Tibial nerve (tissue), 3 donors: ENCODE measurements around the gene GIMAP2.

Experiments used
- POLR2A ChIP-seq, 2 donors: fragments of 450-650 bp; IDR thresholded peaks; one replicate each; pipeline ENCODE4 v1.6.1; 2017; ENCODE audit warnings: antibody characterized with exemption in 2 of 2, mild to moderate bottlenecking in 2 of 2, moderate library complexity in 2 of 2
- TF ChIP-seq, protein P1 (sequence below), 5 experiments: fragments of 200-600 bp in 3 of 5; fragments of 450-650 bp in 2 of 5; sonication (generic) in 3 of 5; IDR thresholded peaks; one replicate each; pipeline ENCODE4 v1.5.1; 2016 to 2019; ENCODE audit warnings: antibody characterized with exemption in 5 of 5, mild to moderate bottlenecking in 3 of 5, moderate library complexity in 2 of 5

DNA sequence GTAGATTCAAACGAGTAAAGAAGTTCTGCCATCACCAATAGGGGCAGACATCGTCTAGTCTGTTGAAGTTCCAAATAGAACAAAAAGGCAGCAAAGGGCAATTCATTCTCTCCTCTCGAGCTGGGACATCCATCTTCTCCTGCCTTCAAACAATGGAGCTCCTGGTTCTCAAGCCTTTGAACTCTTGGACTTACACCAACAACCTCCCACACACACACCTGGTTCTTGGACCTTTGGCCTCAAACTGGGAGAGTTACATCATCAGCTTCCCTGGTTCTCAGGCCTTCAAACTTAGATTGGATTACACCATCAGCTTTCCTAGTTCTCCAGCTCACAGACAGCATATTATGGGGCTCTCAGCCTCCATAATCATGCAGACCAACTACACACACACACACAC, 41.9 kb downstream of the GIMAP2 start:
- TF ChIP-seq, protein P1, sequence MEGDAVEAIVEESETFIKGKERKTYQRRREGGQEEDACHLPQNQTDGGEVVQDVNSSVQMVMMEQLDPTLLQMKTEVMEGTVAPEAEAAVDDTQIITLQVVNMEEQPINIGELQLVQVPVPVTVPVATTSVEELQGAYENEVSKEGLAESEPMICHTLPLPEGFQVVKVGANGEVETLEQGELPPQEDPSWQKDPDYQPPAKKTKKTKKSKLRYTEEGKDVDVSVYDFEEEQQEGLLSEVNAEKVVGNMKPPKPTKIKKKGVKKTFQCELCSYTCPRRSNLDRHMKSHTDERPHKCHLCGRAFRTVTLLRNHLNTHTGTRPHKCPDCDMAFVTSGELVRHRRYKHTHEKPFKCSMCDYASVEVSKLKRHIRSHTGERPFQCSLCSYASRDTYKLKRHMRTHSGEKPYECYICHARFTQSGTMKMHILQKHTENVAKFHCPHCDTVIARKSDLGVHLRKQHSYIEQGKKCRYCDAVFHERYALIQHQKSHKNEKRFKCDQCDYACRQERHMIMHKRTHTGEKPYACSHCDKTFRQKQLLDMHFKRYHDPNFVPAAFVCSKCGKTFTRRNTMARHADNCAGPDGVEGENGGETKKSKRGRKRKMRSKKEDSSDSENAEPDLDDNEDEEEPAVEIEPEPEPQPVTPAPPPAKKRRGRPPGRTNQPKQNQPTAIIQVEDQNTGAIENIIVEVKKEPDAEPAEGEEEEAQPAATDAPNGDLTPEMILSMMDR (IDR thresholded peaks at IDR 0.05), result no peak
- no peak for TF ChIP-seq POLR2A (IDR thresholded peaks at IDR 0.05)
